Left lobe of liver (tissue), 2 donors: ENCODE data around the gene IFT122. TPM values are rescaled to one million over a fixed set of nuclear protein-coding genes. Genes with fewer than 3 reads are reported as not detected.
"Not testable (repeated sequence)": the region's sequence is repeated elsewhere in the genome, so short reads cannot be mapped to it uniquely, and the experiment has no call there.

Source experiments
- ATAC-seq: fragments of 200-7000 bp; cut with Tn5 transposase; one replicate; pipeline ENCODE4 v1.9.1; 2020; ENCODE audit warnings: mild to moderate bottlenecking, moderate library complexity
- DNase-seq: peaks from one replicate; pipeline ENCODE4 v3.0.0-alpha.2; 2020; ENCODE audit warnings: low spot score
- total RNA-seq: library from RNA; stranded (reverse); gene quantifications from one replicate; pipeline ENCODE4 v1.2.1, GENCODE V29; 2021
- donor health status: DM: no; HTN: no; CAD: no; lungs with moderate emphysema.
- donor health status: DM: no; HTN: yes; CAD: no.

Gene IFT122
- total RNA-seq, 1 donor from 2014 or later: 11.0 TPM

- DNase-seq (no peak), ATAC-seq (no peak)
Observed at GRCh38 chr3:129493206-129493605, 53.2 kb downstream of the IFT122 start.

GRCh38 chr3:129494499-129494898 is 54.5 kb downstream of the IFT122 start:
- not testable (repeated sequence) for ATAC-seq, DNase-seq

DNA sequence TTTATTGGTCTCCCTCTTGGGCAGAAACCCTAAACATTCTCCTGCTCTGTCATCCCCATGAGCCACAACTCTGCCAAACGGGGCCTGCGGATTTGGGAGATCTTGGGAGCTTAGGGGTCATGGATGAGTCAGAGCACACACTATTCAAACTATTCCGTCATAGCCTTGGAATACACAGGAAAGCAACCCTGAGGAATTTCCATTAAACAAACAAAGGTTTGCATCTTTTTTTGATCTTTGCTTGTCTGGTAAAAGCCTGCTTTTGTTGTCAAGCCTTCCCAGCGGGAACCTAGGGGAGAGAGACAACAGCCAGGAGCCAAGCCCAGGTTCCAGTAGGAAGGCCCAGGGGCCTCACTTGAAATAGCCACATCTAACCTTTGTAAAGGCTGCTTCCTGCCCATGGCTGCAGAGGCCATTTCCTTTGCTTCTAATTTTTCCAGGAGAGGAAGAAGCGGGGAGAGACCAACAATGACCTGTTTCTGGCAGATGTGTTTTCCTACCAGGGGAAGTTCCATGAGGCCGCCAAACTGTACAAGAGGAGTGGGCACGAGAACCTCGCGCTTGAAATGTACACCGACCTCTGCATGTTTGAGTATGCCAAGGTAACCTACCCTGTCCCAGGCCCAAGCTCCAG is 55.1 kb downstream of the IFT122 start:
- ATAC-seq, DNase-seq: not testable (repeated sequence)

- not testable (repeated sequence) for DNase-seq, ATAC-seq
Observed at GRCh38 chr3:129497876-129498275, 57.9 kb downstream of the IFT122 start.

GRCh38 chr3:129498603-129499488 is 58.8 kb downstream of the IFT122 start:
- not testable (repeated sequence) for DNase-seq
- ATAC-seq: peak; percentile 47

GRCh38 chr3:129499604-129500333 is 59.7 kb downstream of the IFT122 start:
- ATAC-seq: peak; percentile 48
- not testable (repeated sequence) for DNase-seq

GRCh38 chr3:129500334-129500658 is 60.3 kb downstream of the IFT122 start:
- DNase-seq (no peak), ATAC-seq (peak; percentile 61)

- ATAC-seq: no peak
- DNase-seq: no peak
Observed at GRCh38 chr3:129501630-129502029, 61.6 kb downstream of the IFT122 start.

DNA sequence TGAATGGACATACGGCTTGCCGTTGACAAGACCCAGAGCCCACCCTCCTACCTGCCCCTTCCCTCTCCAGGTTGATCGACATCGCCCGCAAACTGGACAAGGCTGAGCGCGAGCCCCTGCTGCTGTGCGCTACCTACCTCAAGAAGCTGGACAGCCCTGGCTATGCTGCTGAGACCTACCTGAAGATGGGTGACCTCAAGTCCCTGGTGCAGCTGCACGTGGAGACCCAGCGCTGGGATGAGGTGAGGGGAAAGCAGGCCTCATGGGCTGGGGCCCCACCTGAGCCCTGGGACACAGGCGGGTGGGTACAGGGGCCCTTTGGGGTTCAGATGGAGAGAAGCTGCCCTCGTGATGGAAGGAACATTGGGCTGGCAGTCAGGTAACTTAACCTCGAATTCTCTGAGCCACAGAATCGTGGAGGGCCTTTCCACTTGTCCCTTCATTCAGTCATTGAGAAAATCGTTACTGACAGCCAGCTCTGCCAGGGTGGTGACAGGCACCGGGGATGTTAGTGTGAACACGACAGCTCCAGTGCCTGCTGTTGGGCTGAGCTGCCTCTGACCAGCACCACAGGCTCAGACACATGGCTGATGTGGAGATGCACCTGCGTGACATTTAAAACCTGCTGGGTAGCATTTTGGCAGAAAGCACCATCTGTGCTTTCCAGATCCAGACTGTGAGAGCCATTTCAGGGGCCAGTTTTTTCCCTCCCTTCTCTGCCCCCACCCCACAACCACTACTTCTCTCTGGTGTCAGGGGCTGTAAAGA is 62.8 kb downstream of the IFT122 start:
- DNase-seq (no peak), ATAC-seq (no peak)

DNA sequence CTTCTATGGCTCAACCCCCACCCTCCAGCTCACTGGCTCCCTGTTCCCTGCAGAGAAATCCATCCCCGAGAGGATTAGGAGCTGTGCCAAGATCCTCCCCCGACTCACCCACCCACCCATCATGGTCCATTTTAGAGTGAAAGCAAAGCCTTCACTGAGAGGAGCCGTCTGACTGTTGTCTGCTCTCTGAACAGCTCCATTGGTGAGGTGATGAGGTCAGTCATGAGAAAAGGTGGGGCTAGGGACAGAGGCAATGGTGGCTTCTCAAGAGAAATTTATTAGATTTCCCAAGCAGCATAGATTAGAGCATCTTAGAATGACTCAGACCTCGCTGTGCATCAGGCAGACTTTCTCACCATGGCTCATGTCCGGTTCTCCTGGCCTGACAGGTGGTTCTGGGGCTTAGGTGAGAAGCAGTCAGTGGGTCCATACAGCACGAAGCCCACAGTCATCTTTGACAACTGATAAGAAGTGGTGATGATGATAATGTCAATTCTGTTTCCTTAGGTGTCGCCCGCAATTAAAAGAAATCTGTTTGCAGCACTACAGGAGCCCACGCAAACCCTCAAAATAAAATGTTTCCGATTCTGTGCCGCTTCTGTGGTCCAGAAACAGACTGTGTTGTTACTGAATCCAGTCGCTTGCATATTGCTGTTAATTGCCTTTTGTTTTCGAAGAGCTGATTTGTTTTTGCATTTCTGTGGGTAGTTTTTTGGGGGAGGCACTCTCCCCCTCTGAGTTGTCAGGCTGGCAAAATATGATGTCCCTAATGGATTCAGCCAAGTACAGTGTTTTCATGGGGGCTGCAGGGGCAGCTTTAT is 63.7 kb downstream of the IFT122 start:
- no peak for ATAC-seq

DNA sequence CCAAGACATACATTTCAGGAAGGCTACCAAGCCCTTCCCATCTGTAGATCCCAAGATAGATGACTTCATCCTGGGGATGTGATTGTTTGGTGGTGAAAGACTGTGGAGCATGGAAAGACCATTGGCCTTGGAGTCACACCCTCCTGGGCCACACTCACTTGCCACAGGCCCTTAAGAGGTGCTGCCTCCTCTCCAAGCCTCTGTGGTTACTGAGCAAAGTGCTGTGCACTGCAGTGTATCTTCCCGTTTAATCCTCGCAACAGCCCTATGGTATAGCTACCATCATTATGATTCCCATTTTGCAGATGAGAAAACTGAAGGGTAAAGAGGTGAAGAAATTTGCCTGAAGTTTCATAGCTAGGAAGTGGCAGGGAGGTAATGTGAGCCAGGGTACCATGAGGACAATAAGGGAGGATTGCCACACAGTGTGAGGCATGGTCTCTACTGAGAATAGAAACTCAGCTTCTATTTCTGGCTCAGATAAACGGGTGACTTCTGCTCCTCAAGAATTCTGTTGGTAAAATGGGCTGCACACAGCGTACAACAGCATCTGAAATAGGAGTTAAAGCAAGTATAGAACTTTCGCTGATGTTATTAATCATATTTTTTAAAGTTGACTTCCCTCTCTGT is 64.6 kb downstream of the IFT122 start:
- ATAC-seq (no peak), DNase-seq (no peak)

More for the DNA sequence above, 63.7 kb downstream of the IFT122 start:
- DNase-seq: no peak

- ATAC-seq (no peak), DNase-seq (no peak)
Observed at GRCh38 chr3:129505341-129505740, 65.3 kb downstream of the IFT122 start.

DNA sequence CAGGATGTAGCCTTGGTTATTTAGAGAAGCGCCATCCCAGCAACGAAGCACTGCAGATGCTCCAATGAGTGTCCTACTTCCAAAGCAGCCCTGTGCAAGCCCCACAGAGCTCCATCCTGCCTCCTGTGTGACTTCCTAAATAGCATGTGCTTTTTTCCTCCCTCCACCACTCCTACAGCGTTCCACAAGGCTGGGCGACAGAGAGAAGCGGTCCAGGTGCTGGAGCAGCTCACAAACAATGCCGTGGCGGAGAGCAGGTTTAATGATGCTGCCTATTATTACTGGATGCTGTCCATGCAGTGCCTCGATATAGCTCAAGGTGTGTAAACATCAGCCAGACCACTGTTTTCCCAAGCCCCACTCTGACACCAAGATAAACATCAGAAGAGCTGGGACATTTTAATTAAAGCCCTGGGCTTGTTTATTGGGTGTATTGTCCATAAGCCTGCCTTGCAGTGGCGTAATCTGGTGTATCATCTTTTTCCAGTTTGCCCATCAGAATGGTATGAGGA is 66.3 kb downstream of the IFT122 start:
- no peak for DNase-seq
- ATAC-seq: no peak

DNA sequence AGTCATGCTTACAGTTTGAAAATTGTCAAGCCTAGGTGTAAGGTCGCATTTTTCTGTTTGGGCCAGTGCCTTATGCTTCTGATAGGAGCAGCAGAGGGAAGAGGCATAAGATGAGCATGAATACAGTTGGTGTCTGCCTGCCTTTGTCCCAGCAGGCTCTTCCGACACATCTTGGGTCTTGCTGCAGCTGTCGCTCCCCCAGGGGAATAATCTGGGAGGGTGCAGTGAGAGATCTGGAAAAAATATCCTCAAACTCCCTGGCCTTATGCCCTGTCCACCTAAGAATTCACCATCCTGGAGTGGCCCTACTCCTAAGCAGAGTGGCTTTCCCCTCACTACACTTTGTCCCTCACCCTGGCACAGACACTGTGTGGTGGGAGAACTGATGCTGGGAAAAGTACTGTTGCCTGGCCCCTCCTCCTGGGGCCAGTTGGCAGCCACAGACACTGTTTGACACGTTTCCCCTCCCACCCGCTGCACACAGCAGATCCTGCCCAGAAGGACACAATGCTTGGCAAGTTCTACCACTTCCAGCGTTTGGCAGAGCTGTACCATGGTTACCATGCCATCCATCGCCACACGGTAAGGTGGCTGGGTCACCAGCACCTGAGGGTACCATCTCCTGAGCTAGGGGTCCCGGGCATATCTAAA is 67.3 kb downstream of the IFT122 start:
- no peak for ATAC-seq

GRCh38 chr3:129512595-129512994 is 72.6 kb downstream of the IFT122 start:
- DNase-seq (no peak), ATAC-seq (no peak)

More for the DNA sequence above, 67.3 kb downstream of the IFT122 start:
- DNase-seq: no peak

DNA sequence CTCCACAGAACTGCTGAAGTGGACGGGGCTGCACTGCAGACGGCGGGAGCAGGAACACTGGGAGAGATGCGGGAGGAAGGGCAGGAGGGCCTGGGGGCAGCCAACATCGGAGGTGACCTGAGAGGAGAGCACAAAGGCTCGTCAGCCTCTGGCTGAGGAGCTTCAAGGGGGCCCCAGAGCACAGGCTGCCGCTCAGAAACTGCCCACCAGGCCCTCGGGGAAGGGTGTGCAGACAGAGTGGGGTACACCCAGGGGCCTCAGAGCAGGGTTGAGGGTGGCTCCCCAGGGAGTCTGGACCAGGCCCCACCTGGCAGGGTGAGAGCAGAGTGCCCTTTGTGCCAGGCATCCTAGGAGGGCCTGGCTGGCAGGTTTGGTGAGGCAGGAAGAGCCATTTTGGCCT is 73.7 kb downstream of the IFT122 start:
- DNase-seq: no peak
- no peak for ATAC-seq

DNA sequence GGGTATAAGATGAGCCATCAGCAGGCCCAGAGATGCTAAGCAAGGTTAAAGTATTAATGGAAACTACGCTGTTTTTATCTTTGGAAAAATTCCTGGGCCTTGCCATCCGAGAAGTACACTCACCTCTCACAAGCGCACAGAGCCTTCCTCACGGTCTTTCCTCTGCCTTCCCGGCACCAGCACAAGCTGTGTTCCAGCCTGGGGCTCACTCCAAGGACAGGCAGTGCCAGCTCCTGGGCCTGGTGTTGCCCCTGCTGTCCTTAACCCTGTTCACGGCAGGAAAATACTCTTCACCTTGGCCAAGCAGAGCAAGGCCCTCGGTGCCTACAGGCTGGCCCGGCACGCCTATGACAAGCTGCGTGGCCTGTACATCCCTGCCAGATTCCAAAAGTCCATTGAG is 74.1 kb downstream of the IFT122 start:
- ATAC-seq: no peak
- no peak for DNase-seq

DNA sequence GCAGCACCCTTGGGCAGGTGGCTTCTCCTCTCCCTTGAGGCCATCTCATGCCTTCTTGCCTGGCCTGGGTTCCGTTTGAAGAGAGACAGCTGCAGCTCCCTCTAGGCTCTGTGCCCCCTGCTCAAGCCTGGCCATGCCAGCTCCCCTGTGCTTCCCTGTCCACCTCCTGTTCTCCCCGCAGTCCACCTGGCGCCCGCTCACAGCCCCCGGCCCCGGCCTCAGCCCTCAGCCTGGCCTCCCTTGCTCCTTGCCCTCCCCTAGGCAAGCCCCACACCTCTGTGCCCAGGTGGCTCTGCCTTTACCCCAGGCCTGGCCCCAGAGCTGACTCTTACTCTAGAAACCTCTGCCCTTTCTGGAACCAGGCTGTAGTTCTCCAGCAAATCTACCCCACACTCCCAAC is 74.5 kb downstream of the IFT122 start:
- ATAC-seq (no peak), DNase-seq (no peak)
